Activated CD4-positive, alpha-beta T cell treated with anti-CD3 and anti-CD28 coated beads, Interleukin-2, amount 50 U/mL, for 4 hours (primary cell): ENCODE data around the gene SLC34A1.

Experiments used
- DNase-seq, 2 experiments: peaks; one replicate each; pipeline ENCODE4 v3.0.0-alpha.2; 2020

The SLC34A1 gene

GRCh38 chr5:177389241-177390169 is 5.3 kb downstream of the SLC34A1 start:
- peak; percentile 46 to 50 for DNase-seq

- peak; percentile 85 to 86 for DNase-seq
Observed at GRCh38 chr5:177390363-177391300, 6.4 kb downstream of the SLC34A1 start.

GRCh38 chr5:177392765-177393164 is 8.5 kb downstream of the SLC34A1 start:
- DNase-seq, result no peak

GRCh38 chr5:177393206-177393765 is 9.1 kb downstream of the SLC34A1 start:
- DNase-seq, result no peak

- no peak for DNase-seq
Observed at GRCh38 chr5:177393990-177394389, 9.8 kb downstream of the SLC34A1 start.

- no peak for DNase-seq
Observed at GRCh38 chr5:177396078-177396477, 11.8 kb downstream of the SLC34A1 start.

GRCh38 chr5:177396807-177397206 is 12.6 kb downstream of the SLC34A1 start:
- no peak for DNase-seq

- no peak for DNase-seq
Observed at GRCh38 chr5:177397875-177398390, 13.7 kb downstream of the SLC34A1 start.

GRCh38 chr5:177399997-177400868 is 16.0 kb downstream of the SLC34A1 start, which contains the start of gene PFN3:
Gene PFN3, minus strand, starts transcription at chr5:177400661. Its CDS starts 85 bp downstream, at chr5:177400576.
- DNase-seq, result no peak

- peak; percentile 64 to 74 for DNase-seq
Observed at GRCh38 chr5:177402271-177403043, 18.2 kb downstream of the SLC34A1 start.

- DNase-seq, result peak; percentile 25 to 44
Observed at GRCh38 chr5:177403102-177403791, 19.0 kb downstream of the SLC34A1 start.

- DNase-seq, result peak; percentile 81 to 84
Observed at GRCh38 chr5:177403792-177404640, 19.8 kb downstream of the SLC34A1 start.

- no peak for DNase-seq
Observed at GRCh38 chr5:177404641-177405179, 20.5 kb downstream of the SLC34A1 start.

- DNase-seq, result no peak
Observed at GRCh38 chr5:177405312-177405711, 21.1 kb downstream of the SLC34A1 start.

GRCh38 chr5:177405805-177406204 is 21.6 kb downstream of the SLC34A1 start:
- DNase-seq, result no peak

- no peak for DNase-seq
Observed at GRCh38 chr5:177409043-177409801, 25.0 kb downstream of the SLC34A1 start, which contains the start of gene F12. Gene F12, minus strand, starts transcription at chr5:177409564. Its CDS starts 37 bp downstream, at chr5:177409527.

- no peak for DNase-seq
Observed at GRCh38 chr5:177410575-177410974, 26.3 kb downstream of the SLC34A1 start.
